Measurements from ENCODE around the gene ACTA2.

ACTA2 gene

GRCh38 chr10:88898727-88899126, 53.8 kb downstream of the ACTA2 start:
- DNase-seq (ENCODE audit: insufficient read length, low spot score), result no peak
- FAIRE-seq, result no peak

DNA sequence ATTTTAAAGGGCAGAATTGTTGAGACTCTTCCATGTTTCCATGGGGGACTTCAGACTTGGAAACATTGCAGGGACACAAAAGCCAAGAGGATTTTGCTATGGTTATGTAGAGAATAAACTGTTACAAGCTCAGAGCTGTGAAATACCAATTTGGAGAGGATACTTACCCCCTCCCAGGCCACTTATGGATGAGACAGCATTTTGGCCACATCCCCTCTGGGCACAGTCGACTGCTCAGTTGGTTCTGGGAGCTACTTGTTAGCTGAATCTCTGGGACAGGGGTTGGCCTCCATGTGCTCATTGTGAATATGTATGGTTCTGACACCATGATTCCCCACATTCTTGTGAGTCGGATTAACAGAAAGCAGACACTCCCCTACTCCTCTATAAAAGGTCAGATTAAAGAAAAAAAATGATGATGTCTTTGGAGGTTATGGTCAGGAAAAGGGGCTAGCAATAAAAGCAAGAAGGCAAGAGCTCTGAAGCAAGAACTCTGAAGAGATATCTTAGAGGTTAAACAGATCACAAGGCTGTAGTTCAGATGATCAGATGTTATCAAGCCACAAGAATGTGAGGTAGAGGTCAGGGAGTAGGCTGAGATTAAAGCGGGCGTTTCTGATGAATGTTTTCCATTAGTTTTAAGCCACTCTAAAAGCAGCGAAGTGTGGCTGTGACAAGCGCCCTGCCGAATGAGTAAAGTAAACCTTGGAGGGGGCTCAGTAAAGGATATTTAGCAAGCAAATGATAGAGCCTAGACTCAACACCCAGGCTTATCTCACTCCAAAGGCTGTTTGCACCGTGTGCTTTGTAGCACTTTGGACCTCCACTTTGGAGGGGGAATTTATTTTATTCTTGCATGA, 55.3 kb downstream of the ACTA2 start:
- FAIRE-seq (no peak), DNase-seq (ENCODE audit: insufficient read length, low spot score) (no peak)

GRCh38 chr10:88896372-88896993, 56.1 kb downstream of the ACTA2 start:
- FAIRE-seq (no peak), DNase-seq (ENCODE audit: insufficient read length, low spot score) (no peak)

DNA sequence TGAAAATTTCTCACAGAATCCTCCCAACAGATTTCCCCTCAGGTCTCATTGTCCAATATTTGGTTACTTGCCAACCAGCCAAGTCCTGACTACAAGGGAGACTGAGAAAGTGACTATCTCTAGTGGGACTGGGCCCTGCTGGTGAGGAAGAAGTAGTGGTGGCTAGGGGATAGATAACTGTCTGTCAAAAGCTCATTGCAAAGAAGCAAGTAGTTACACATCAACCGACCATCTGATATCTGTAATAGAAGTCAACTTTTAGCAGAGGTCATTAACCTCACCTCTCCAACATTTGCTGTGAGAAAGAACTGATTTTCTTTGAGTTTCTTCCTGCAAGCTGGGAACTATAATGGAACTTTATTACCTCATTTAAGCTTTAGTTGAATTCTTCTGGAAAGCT, 57.3 kb downstream of the ACTA2 start:
- no peak for FAIRE-seq
- no peak for DNase-seq (ENCODE audit: insufficient read length, low spot score)

DNA sequence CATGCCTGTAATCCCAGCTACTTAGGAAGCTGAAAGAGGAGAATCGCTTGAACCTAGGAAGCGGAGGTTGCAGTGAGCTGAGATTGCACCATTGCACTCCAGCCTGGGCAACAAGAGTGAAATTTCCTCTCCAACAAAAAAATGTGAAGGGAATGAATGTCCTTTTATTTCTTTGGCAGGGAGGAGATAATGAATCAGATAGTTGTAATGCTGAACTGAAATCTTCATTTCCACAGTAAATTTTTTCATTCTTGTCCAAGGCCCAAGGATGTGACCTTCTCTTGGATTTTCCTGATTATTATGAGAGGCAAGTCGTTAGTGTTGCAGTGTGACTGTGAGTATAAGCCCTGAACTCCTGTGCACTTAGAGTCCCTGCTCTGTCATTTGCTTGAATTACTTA, 59.0 kb downstream of the ACTA2 start:
- no peak for FAIRE-seq
- no peak for DNase-seq (ENCODE audit: insufficient read length, low spot score)

GRCh38 chr10:88892222-88892967, 60.2 kb downstream of the ACTA2 start:
- no peak for FAIRE-seq
- DNase-seq (ENCODE audit: insufficient read length, low spot score), result no peak

DNA sequence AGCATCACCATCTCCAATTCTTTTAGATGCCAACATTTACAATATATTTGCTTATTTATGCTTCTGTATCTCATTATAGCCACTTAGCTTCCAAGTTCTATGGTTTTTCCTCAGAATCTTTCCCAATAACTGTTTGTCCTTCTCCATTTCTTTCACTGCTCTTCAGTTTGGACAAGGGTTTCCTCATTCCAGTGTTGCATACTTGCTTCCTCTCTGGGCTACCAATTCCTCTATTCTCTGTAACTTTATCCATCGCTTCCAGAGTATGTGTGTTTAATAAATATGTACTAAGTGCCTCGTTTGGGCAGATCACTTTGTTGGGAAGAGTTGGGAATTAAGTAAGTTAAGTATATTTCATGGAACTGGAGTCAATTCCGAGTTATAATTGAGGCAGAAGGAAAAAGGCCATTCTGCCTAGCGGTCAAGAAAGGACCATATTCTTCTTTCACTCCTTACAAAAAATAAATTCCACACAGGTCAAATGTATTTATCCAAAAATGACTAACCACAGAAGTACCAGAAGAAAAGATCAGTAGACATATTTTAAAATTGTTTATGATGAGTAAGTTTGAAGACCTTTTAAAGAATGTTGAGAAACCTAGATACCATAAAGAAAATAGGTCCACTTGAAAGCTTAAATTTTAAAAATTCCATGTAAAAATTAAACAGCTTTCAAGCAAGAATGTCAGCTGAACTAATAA, 61.7 kb downstream of the ACTA2 start:
- DNase-seq (ENCODE audit: insufficient read length, low spot score) (no peak), FAIRE-seq (no peak)

GRCh38 chr10:88889559-88890337, 62.8 kb downstream of the ACTA2 start:
- FAIRE-seq (no peak), DNase-seq (ENCODE audit: insufficient read length, low spot score) (no peak)

GRCh38 chr10:88888810-88889445, 63.6 kb downstream of the ACTA2 start:
- DNase-seq (ENCODE audit: insufficient read length, low spot score) (no peak), FAIRE-seq (no peak)

- DNase-seq (ENCODE audit: insufficient read length, low spot score) (no peak), FAIRE-seq (no peak)
Measured at GRCh38 chr10:88886557-88886956, 66.0 kb downstream of the ACTA2 start.
